ENCODE data around the gene GNAT3. TPM values are rescaled to one million over a fixed set of nuclear protein-coding genes. Genes with fewer than 3 reads are reported as not detected.

The GNAT3 gene
- total RNA-seq, 1 donor from 2014 or later = not detected

DNA sequence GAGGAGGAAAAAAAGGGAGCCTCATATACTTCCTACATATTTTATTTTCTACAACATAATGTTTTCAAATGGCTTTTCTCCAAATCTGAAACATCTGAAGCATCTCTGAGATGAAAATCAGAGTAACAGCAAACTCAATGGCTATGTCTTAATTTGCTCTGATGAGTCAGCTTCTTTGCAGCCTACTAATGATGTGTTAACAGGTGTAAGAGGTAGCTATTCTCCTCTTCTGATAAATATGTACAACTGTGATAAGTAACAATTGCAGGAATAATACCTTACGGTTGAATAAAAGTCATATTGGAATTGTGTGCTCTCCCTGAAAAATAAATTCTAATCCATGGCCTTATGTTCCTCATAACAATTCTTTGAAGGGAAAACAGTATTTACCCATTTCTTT is 45.2 kb downstream of the GNAT3 start:
- Mint-ChIP-seq H3K4me3 (no peak overlapping the region), H3K27ac (ENCODE audit: unreplicated experiment) (no peak overlapping the region), H3K9me3 (no peaks in the 10 kb centered on the region), H3K36me3 (ENCODE audit: low read depth) (no peaks in the 10 kb centered on the region), H3K4me1 (no peaks in the 10 kb centered on the region), H3K27me3 (ENCODE audit: low read depth) (no peaks in the 10 kb centered on the region)
- DNase-seq (ENCODE audit: low read depth, low spot score) = no peak
- TF ChIP-seq, protein P1, sequence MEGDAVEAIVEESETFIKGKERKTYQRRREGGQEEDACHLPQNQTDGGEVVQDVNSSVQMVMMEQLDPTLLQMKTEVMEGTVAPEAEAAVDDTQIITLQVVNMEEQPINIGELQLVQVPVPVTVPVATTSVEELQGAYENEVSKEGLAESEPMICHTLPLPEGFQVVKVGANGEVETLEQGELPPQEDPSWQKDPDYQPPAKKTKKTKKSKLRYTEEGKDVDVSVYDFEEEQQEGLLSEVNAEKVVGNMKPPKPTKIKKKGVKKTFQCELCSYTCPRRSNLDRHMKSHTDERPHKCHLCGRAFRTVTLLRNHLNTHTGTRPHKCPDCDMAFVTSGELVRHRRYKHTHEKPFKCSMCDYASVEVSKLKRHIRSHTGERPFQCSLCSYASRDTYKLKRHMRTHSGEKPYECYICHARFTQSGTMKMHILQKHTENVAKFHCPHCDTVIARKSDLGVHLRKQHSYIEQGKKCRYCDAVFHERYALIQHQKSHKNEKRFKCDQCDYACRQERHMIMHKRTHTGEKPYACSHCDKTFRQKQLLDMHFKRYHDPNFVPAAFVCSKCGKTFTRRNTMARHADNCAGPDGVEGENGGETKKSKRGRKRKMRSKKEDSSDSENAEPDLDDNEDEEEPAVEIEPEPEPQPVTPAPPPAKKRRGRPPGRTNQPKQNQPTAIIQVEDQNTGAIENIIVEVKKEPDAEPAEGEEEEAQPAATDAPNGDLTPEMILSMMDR (conservative IDR thresholded peaks at IDR 0.05) = no peak

- Mint-ChIP-seq H3K27ac (ENCODE audit: unreplicated experiment) (no peak overlapping the region), H3K36me3 (ENCODE audit: low read depth) (no peaks in the 10 kb centered on the region), H3K27me3 (ENCODE audit: low read depth) (no peaks in the 10 kb centered on the region), H3K9me3 (no peaks in the 10 kb centered on the region), H3K4me1 (no peaks in the 10 kb centered on the region), H3K4me3 (no peak overlapping the region)
- TF ChIP-seq, protein P1 (conservative IDR thresholded peaks at IDR 0.05) = no peak
- DNase-seq (ENCODE audit: low read depth, low spot score) = no peak
Measured at GRCh38 chr7:80464211-80464610, 47.7 kb downstream of the GNAT3 start.

DNA sequence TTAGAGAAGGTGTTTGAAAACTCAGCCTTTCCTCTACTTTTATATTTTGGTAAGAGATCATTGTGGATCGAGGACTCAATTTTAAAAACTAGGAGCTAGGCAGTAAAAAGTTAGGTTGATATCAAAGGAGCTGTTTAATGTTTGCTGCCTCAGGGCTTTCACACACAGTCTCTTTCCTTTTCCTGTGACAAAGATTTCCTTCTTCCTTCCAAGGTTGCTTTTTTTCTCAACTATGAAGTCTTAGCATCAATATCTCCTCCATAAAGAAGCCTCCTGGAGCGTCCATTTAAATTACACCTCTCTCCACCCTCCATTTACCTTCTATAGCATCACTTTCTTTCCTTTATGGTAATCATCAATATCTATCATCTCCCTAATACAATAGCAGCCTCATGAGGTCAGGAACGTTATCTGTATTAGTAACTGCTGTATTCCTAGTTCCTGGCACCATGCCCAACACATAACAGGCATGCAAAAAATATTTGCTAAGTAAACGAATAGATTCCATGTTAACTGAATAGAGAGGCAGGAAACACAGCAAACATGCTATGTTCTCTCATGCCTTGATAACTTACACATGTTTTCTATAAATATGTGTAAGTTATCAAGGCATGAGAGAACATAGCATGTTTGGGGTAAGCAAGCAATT is 48.5 kb downstream of the GNAT3 start:
- no peak for DNase-seq (ENCODE audit: low read depth, low spot score)
- no peak overlapping the region for H3K27ac Mint-ChIP-seq (ENCODE audit: unreplicated experiment)
- TF ChIP-seq, protein P1 (conservative IDR thresholded peaks at IDR 0.05) = no peak
- no peaks in the 10 kb centered on the region for H3K36me3 Mint-ChIP-seq (ENCODE audit: low read depth)
- H3K4me3 Mint-ChIP-seq = no peak overlapping the region
- H3K9me3 Mint-ChIP-seq = no peaks in the 10 kb centered on the region
- H3K27me3 Mint-ChIP-seq (ENCODE audit: low read depth) = no peaks in the 10 kb centered on the region
- H3K4me1 Mint-ChIP-seq = no peaks in the 10 kb centered on the region

- TF ChIP-seq, protein P1 (conservative IDR thresholded peaks at IDR 0.05) = no peak
- Mint-ChIP-seq H3K4me3 (no peak overlapping the region), H3K27ac (ENCODE audit: unreplicated experiment) (no peak overlapping the region), H3K36me3 (ENCODE audit: low read depth) (no peaks in the 10 kb centered on the region), H3K9me3 (no peaks in the 10 kb centered on the region), H3K27me3 (ENCODE audit: low read depth) (no peaks in the 10 kb centered on the region), H3K4me1 (no peaks in the 10 kb centered on the region)
- DNase-seq (ENCODE audit: low read depth, low spot score) = no peak
Measured at GRCh38 chr7:80460857-80461256, 51.0 kb downstream of the GNAT3 start.

DNA sequence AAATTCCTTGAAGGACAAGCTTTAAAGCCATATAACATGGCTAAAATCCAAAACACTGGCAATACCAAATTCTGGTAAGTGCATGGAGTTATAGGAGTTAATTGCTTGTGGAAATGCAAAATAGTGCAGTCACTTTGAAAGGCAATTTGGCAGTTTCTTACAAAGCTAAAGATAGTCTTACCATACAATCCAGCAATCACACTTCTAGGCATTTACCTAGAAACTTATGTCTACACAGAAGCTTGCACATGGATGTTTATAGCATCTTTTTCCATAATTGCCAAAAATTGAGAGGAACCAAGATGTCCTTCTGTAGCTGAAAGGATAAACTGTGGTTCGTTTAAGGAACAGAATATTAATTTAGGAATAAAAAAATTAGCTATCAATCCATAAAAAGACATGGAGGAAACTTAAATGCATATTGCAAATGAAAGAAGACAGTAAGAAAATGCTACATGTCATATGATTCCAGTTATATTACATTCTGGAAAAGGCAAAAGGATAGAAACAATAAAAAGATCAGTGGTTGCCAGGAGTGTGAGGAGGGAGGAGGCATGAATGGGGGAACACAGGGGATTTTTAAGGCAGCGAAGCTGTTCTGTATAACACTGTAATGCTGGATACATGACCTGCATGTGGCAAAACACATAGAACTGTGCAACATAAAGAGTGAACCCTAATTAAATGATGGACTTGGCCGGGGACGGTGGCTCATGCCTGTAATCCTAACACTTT is 51.9 kb downstream of the GNAT3 start:
- H3K27ac Mint-ChIP-seq (ENCODE audit: unreplicated experiment) = no peak overlapping the region
- no peak for DNase-seq (ENCODE audit: low read depth, low spot score)
- H3K27me3 Mint-ChIP-seq (ENCODE audit: low read depth) = no peaks in the 10 kb centered on the region
- TF ChIP-seq, protein P1 (conservative IDR thresholded peaks at IDR 0.05) = no peak
- no peaks in the 10 kb centered on the region for H3K36me3 Mint-ChIP-seq (ENCODE audit: low read depth)
- no peaks in the 10 kb centered on the region for H3K4me1 Mint-ChIP-seq
- H3K4me3 Mint-ChIP-seq = no peak overlapping the region
- H3K9me3 Mint-ChIP-seq = no peaks in the 10 kb centered on the region
